HuH-7.5 (cell line): ENCODE data around the gene EPHA1.

Experiments used
- DNase-seq: peaks from one replicate; pipeline ENCODE4 v3.0.0; 2011; ENCODE audit warnings: low spot score

The EPHA1 gene

GRCh38 chr7:143388491-143389101 lies 20.1 kb downstream of the EPHA1 start:
- no peak for DNase-seq

- DNase-seq = no peak
These were observed 20.6 kb downstream of the EPHA1 start for GRCh38 chr7:143388051-143388450.

- no peak for DNase-seq
These were observed 21.3 kb downstream of the EPHA1 start for GRCh38 chr7:143387156-143387975.

GRCh38 chr7:143385891-143386781 lies 22.5 kb downstream of the EPHA1 start:
- DNase-seq = no peak

- DNase-seq = no peak
These were observed 23.7 kb downstream of the EPHA1 start for GRCh38 chr7:143384661-143385631.

- DNase-seq = no peak
These were observed 24.5 kb downstream of the EPHA1 start for GRCh38 chr7:143384148-143384547.

- DNase-seq = no peak
These were observed 25.1 kb downstream of the EPHA1 start for GRCh38 chr7:143383642-143383957.

GRCh38 chr7:143382791-143383641 lies 25.6 kb downstream of the EPHA1 start:
- no peak for DNase-seq

GRCh38 chr7:143382126-143382790 lies 26.4 kb downstream of the EPHA1 start:
- no peak for DNase-seq

GRCh38 chr7:143381427-143382125 lies 27.1 kb downstream of the EPHA1 start:
- DNase-seq = no peak

- peak; percentile 93 for DNase-seq
These were observed 27.8 kb downstream of the EPHA1 start, which contains the start of gene ZYX for GRCh38 chr7:143380646-143381426. Gene ZYX, plus strand, starts transcription at chr7:143381345. Its CDS starts 227 bp downstream, at chr7:143381572.

GRCh38 chr7:143380260-143380645 lies 28.4 kb downstream of the EPHA1 start:
- DNase-seq = peak; percentile 84

GRCh38 chr7:143379611-143380259 lies 28.9 kb downstream of the EPHA1 start:
- DNase-seq = no peak

- no peak for DNase-seq
These were observed 32.3 kb downstream of the EPHA1 start for GRCh38 chr7:143376396-143376795.

- DNase-seq = no peak
These were observed 33.2 kb downstream of the EPHA1 start for GRCh38 chr7:143375298-143376034.

- no peak for DNase-seq
These were observed 34.1 kb downstream of the EPHA1 start for GRCh38 chr7:143374561-143374960.

GRCh38 chr7:143373255-143373794 lies 35.3 kb downstream of the EPHA1 start:
- no peak for DNase-seq
